HL-60 (cell line): ENCODE data around the gene PHRF1.

ENCODE experiments used
- DNase-seq, 2 experiments: peaks; one replicate each; pipeline ENCODE4 v3.0.0-alpha.2; 2010 to 2020; ENCODE audit warnings: low read depth in 1 of 2, low spot score in 1 of 2
- H3K27ac ChIP-seq: fragments of 250-450 bp; sonication (Bioruptor Pico); replicated peaks from 2 replicates; pipeline ENCODE4 v1.5.1; 2020; ENCODE audit warnings: mild to moderate bottlenecking, moderate library complexity
- H3K27me3 ChIP-seq: fragments of 250-450 bp; sonication (Bioruptor Pico); 2 replicates; pipeline ENCODE4 v1.5.1; 2021; ENCODE audit warnings: mild to moderate bottlenecking, moderate library complexity; ENCODE audit not compliant: insufficient read depth, poor library complexity, severe bottlenecking
- H3K4me3 ChIP-seq: replicated peaks from 2 replicates; pipeline ENCODE4 v1.5.1; 2011; ENCODE audit warnings: mild to moderate bottlenecking, control low read depth, low read length; ENCODE audit not compliant: insufficient read depth
- CTCF ChIP-seq: IDR thresholded peaks from one replicate; pipeline ENCODE4 v1.5.1; 2011; ENCODE audit warnings: low read length, control low read depth, inconsistent platforms; ENCODE audit not compliant: insufficient read depth
- GABPA ChIP-seq: IDR thresholded peaks from 2 replicates; pipeline ENCODE4 v1.6.1; 2012; ENCODE audit warnings: low read depth
- POLR2AphosphoS5 ChIP-seq: IDR thresholded peaks from 2 replicates; pipeline ENCODE4 v1.6.1; 2012; ENCODE audit warnings: low read depth
- SPI1 ChIP-seq: IDR thresholded peaks from 2 replicates; pipeline ENCODE4 v1.6.1; 2012; ENCODE audit warnings: low read depth, mild to moderate bottlenecking, borderline replicate concordance
- TF ChIP-seq, protein P1 (sequence below): IDR thresholded peaks from 2 replicates; pipeline ENCODE4 v1.6.1; 2012; ENCODE audit warnings: low read depth; ENCODE audit not compliant: insufficient replicate concordance

Gene PHRF1

DNA sequence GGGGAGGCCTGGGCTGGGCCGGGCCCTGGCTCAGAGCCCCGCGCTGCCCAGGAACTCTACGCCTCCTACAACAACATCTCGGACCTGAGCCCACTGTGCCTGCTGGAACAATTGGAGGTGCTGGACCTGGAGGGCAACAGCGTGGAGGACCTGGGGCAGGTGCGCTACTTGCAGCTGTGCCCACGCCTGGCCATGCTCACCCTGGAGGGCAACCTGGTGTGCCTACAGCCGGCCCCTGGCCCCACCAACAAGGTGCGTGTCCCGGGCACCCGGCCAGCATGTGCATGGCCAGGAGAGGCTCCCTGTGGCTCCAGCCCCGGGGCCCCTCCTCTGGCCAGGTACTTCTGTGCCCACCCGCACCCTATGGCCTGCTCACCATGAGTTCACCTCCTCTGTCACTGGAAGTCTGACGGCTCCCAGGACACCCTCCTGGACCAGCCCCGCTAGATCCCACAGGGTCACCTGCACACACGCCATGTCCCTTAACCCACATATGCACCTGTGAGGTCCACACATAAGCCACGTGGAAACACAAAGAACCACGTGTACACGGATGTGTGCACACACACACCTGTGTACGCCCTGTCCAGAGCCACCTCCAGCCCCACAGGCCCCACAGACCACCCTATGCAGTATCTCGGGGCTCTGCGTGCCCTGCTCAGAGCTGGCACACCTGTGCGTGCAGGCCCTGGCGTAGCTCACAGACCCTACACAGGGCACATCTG lies 26.1 kb upstream of the PHRF1 start:
- Histone ChIP-seq H3K4me3 (no peak overlapping the region), H3K27me3 (peaks cover under 1% of the 10 kb centered on the region), H3K27ac (no peak overlapping the region)
- DNase-seq = no peak
- no peak for TF ChIP-seq CTCF
- TF ChIP-seq SPI1 = no peak
- TF ChIP-seq GABPA = no peak
- no peak for TF ChIP-seq POLR2AphosphoS5
- TF ChIP-seq, protein P1, sequence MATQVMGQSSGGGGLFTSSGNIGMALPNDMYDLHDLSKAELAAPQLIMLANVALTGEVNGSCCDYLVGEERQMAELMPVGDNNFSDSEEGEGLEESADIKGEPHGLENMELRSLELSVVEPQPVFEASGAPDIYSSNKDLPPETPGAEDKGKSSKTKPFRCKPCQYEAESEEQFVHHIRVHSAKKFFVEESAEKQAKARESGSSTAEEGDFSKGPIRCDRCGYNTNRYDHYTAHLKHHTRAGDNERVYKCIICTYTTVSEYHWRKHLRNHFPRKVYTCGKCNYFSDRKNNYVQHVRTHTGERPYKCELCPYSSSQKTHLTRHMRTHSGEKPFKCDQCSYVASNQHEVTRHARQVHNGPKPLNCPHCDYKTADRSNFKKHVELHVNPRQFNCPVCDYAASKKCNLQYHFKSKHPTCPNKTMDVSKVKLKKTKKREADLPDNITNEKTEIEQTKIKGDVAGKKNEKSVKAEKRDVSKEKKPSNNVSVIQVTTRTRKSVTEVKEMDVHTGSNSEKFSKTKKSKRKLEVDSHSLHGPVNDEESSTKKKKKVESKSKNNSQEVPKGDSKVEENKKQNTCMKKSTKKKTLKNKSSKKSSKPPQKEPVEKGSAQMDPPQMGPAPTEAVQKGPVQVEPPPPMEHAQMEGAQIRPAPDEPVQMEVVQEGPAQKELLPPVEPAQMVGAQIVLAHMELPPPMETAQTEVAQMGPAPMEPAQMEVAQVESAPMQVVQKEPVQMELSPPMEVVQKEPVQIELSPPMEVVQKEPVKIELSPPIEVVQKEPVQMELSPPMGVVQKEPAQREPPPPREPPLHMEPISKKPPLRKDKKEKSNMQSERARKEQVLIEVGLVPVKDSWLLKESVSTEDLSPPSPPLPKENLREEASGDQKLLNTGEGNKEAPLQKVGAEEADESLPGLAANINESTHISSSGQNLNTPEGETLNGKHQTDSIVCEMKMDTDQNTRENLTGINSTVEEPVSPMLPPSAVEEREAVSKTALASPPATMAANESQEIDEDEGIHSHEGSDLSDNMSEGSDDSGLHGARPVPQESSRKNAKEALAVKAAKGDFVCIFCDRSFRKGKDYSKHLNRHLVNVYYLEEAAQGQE = no peak

GRCh38 chr11:550746-551085 lies 25.6 kb upstream of the PHRF1 start:
- peaks cover 6% of the 10 kb centered on the region for H3K27me3 ChIP-seq
- TF ChIP-seq POLR2AphosphoS5 (no peak), GABPA (no peak), CTCF (no peak), SPI1 (no peak)
- TF ChIP-seq, protein P1 = no peak
- DNase-seq = no peak
- H3K4me3 ChIP-seq = no peak overlapping the region
- no peak overlapping the region for H3K27ac ChIP-seq

- no peak for DNase-seq
- no peak overlapping the region for H3K4me3 ChIP-seq
- H3K27ac ChIP-seq = no peak overlapping the region
- H3K27me3 ChIP-seq = peaks cover 8% of the 10 kb centered on the region
- TF ChIP-seq POLR2AphosphoS5 = no peak
- no peak for TF ChIP-seq CTCF
- TF ChIP-seq SPI1 = no peak
- TF ChIP-seq GABPA = no peak
- TF ChIP-seq, protein P1 = no peak
These were observed 25.1 kb upstream of the PHRF1 start for GRCh38 chr11:551131-551530.
